Raji (cell line): ENCODE data around the gene PPIL3.

Experiments
- POLR2A ChIP-seq: IDR thresholded peaks from 2 replicates; pipeline ENCODE4 v1.6.1; 2011; ENCODE audit warnings: low read depth, low read length, control low read depth; ENCODE audit not compliant: insufficient read depth

Gene PPIL3

GRCh38 chr2:200839513-200839912 is 49.4 kb downstream of the PPIL3 start:
- no peak for TF ChIP-seq POLR2A

- TF ChIP-seq POLR2A = no peak
Measured at GRCh38 chr2:200834701-200835100, 54.2 kb downstream of the PPIL3 start.

GRCh38 chr2:200829258-200829655 is 59.6 kb downstream of the PPIL3 start:
- no peak for TF ChIP-seq POLR2A

GRCh38 chr2:200828572-200829257 is 60.2 kb downstream of the PPIL3 start:
- no peak for TF ChIP-seq POLR2A

GRCh38 chr2:200828104-200828503 is 60.8 kb downstream of the PPIL3 start:
- no peak for TF ChIP-seq POLR2A

- no peak for TF ChIP-seq POLR2A
Measured at GRCh38 chr2:200821686-200822245, 67.1 kb downstream of the PPIL3 start.
